GM19463 (cell line): ENCODE data around the gene SPCS3.
"Not testable (repeated sequence)": the region's sequence is repeated elsewhere in the genome, so short reads cannot be mapped to it uniquely, and the experiment has no call there.

ENCODE experiments used
- ATAC-seq: cut with Tn5 transposase; IDR thresholded peaks from one replicate; pipeline ENCODE4 v1.9.1; 2021; ENCODE audit warnings: mild to moderate bottlenecking, moderate library complexity; ENCODE audit not compliant: unreplicated experiment

Gene SPCS3

GRCh38 chr4:176302283-176303275, 17.2 kb upstream of the SPCS3 start:
- ATAC-seq = no peak

- ATAC-seq = no peak
Observed at GRCh38 chr4:176303938-176304337, 15.8 kb upstream of the SPCS3 start.

GRCh38 chr4:176306837-176307665, 12.7 kb upstream of the SPCS3 start:
- no peak for ATAC-seq

- no peak for ATAC-seq
Observed at GRCh38 chr4:176307666-176307930, 12.2 kb upstream of the SPCS3 start.

- ATAC-seq = peak; percentile 44
Observed at GRCh38 chr4:176308441-176308840, 11.3 kb upstream of the SPCS3 start.

- ATAC-seq = peak; percentile 97
Observed at GRCh38 chr4:176309046-176309445, 10.7 kb upstream of the SPCS3 start.

GRCh38 chr4:176309772-176310171, 10.0 kb upstream of the SPCS3 start:
- ATAC-seq = no peak

GRCh38 chr4:176313596-176314336, 6.0 kb upstream of the SPCS3 start:
- ATAC-seq = no peak

GRCh38 chr4:176319151-176319703, 539 bp upstream of the SPCS3 start:
- ATAC-seq = no peak

GRCh38 chr4:176320340-176320975, 692 bp downstream of the SPCS3 start:
- peak; percentile 74 for ATAC-seq

GRCh38 chr4:176320976-176321361, 1.2 kb downstream of the SPCS3 start:
- no peak for ATAC-seq

GRCh38 chr4:176321589-176321988, 1.8 kb downstream of the SPCS3 start:
- ATAC-seq = no peak

- ATAC-seq = no peak
Observed at GRCh38 chr4:176323511-176324160, 3.9 kb downstream of the SPCS3 start.

GRCh38 chr4:176324876-176325275, 5.1 kb downstream of the SPCS3 start:
- ATAC-seq = not testable (repeated sequence)

- ATAC-seq = no peak
Observed at GRCh38 chr4:176333076-176333475, 13.3 kb downstream of the SPCS3 start.

- ATAC-seq = no peak
Observed at GRCh38 chr4:176334066-176334465, 14.3 kb downstream of the SPCS3 start.

- no peak for ATAC-seq
Observed at GRCh38 chr4:176335421-176335820, 15.7 kb downstream of the SPCS3 start.

GRCh38 chr4:176339936-176340761, 20.4 kb downstream of the SPCS3 start:
- ATAC-seq = no peak
